GM12878 (cell line): ENCODE data around the gene STX8.

ENCODE experiments used
- ESRRA ChIP-seq: IDR thresholded peaks from 2 replicates; pipeline ENCODE4 v1.6.1; 2012; ENCODE audit warnings: mild to moderate bottlenecking, low read length, improper control_type of control experiment
- GABPA ChIP-seq: IDR thresholded peaks from 2 replicates; pipeline ENCODE4 v1.6.1; 2014; ENCODE audit warnings: antibody characterized with exemption, low read depth, mild to moderate bottlenecking, inconsistent platforms
- POLR2A ChIP-seq: IDR thresholded peaks from 2 replicates; pipeline ENCODE4 v1.6.1; 2011; ENCODE audit warnings: low read depth, mild to moderate bottlenecking, low read length
- TF ChIP-seq, protein P1 (sequence below): IDR thresholded peaks from 2 replicates; pipeline ENCODE4 v1.6.1; 2012; ENCODE audit warnings: mild to moderate bottlenecking, low read depth, low read length

- TF ChIP-seq GABPA (no peak), ESRRA (no peak), POLR2A (no peak)
- TF ChIP-seq, protein P1, sequence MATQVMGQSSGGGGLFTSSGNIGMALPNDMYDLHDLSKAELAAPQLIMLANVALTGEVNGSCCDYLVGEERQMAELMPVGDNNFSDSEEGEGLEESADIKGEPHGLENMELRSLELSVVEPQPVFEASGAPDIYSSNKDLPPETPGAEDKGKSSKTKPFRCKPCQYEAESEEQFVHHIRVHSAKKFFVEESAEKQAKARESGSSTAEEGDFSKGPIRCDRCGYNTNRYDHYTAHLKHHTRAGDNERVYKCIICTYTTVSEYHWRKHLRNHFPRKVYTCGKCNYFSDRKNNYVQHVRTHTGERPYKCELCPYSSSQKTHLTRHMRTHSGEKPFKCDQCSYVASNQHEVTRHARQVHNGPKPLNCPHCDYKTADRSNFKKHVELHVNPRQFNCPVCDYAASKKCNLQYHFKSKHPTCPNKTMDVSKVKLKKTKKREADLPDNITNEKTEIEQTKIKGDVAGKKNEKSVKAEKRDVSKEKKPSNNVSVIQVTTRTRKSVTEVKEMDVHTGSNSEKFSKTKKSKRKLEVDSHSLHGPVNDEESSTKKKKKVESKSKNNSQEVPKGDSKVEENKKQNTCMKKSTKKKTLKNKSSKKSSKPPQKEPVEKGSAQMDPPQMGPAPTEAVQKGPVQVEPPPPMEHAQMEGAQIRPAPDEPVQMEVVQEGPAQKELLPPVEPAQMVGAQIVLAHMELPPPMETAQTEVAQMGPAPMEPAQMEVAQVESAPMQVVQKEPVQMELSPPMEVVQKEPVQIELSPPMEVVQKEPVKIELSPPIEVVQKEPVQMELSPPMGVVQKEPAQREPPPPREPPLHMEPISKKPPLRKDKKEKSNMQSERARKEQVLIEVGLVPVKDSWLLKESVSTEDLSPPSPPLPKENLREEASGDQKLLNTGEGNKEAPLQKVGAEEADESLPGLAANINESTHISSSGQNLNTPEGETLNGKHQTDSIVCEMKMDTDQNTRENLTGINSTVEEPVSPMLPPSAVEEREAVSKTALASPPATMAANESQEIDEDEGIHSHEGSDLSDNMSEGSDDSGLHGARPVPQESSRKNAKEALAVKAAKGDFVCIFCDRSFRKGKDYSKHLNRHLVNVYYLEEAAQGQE: no peak
These were observed 219.8 kb downstream of the STX8 start for GRCh38 chr17:9355846-9356245.
